HEK293 (cell line): ENCODE measurements around the gene ELOVL1.

Source experiments
- CTCF ChIP-seq: fragments of 450-650 bp; formaldehyde crosslinking; IDR thresholded peaks from 2 replicates; pipeline ENCODE4 v1.5.1; 2016; ENCODE audit warnings: missing biosample characterization, missing genetic modification characterization
- ZNF510 ChIP-seq: fragments of 450-650 bp; formaldehyde crosslinking; IDR thresholded peaks from 2 replicates; pipeline ENCODE4 v1.5.1; 2018; ENCODE audit warnings: mild to moderate bottlenecking, missing genetic modification characterization, missing biosample characterization; ENCODE audit not compliant: insufficient replicate concordance

- no peak for TF ChIP-seq ZNF510 (tag by site-specific recombination)
- no peak for TF ChIP-seq CTCF (tag by site-specific recombination)
These were observed 14.9 kb downstream of the ELOVL1 start for GRCh38 chr1:43352881-43353280.
